22Rv1 (cell line): ENCODE results near the gene IPCEF1.

ENCODE experiments used
- CTCF ChIP-seq: fragments of 450-650 bp; IDR thresholded peaks from 2 replicates; pipeline ENCODE4 v1.5.1; 2017; ENCODE audit warnings: mild to moderate bottlenecking
- ZFX ChIP-seq: fragments of 450-650 bp; IDR thresholded peaks from 2 replicates; pipeline ENCODE4 v1.6.1; 2017; ENCODE audit warnings: antibody characterized with exemption, borderline replicate concordance

- TF ChIP-seq CTCF (no peak), ZFX (no peak)
These were observed 103.9 kb downstream of the IPCEF1 start for GRCh38 chr6:154252678-154253077.
